ENCODE data around the gene BCAS3.

DNA sequence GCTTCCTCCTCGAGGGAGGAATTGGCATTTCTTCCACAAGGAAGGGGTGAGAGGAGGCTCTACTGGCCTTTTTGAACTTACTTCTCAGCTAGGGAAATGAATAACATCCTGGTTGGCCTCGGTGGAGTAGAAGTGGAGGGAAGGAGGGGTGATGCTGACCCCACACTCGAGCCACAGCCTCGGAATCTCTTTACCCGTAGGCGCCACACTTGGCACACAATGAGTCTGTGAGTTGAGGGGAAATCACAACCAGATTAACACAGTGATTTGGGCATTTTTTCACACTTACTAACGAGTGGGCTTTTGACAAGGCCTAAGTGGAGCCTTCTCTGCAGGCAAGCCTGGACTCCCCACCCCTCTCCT, 674.7 kb downstream of the BCAS3 start:
- TF ChIP-seq, protein P1, sequence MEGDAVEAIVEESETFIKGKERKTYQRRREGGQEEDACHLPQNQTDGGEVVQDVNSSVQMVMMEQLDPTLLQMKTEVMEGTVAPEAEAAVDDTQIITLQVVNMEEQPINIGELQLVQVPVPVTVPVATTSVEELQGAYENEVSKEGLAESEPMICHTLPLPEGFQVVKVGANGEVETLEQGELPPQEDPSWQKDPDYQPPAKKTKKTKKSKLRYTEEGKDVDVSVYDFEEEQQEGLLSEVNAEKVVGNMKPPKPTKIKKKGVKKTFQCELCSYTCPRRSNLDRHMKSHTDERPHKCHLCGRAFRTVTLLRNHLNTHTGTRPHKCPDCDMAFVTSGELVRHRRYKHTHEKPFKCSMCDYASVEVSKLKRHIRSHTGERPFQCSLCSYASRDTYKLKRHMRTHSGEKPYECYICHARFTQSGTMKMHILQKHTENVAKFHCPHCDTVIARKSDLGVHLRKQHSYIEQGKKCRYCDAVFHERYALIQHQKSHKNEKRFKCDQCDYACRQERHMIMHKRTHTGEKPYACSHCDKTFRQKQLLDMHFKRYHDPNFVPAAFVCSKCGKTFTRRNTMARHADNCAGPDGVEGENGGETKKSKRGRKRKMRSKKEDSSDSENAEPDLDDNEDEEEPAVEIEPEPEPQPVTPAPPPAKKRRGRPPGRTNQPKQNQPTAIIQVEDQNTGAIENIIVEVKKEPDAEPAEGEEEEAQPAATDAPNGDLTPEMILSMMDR (IDR thresholded peaks at IDR 0.05; ENCODE audit: poor library complexity, severe bottlenecking), result no peak
- TF ChIP-seq POLR2AphosphoS5 (IDR thresholded peaks at IDR 0.05) (no peak), TAF1 (IDR thresholded peaks at IDR 0.05; ENCODE audit: low read depth) (no peak), MXI1 (conservative IDR thresholded peaks at IDR 0.05; ENCODE audit: poor library complexity, severe bottlenecking) (no peak), SMC3 (conservative IDR thresholded peaks at IDR 0.05; ENCODE audit: poor library complexity) (no peak), EZH2 (IDR thresholded peaks at IDR 0.05; ENCODE audit: borderline replicate concordance, insufficient read depth, low read length, poor library complexity, severe bottlenecking) (no peak), EP300 (conservative IDR thresholded peaks at IDR 0.05; ENCODE audit: poor library complexity, severe bottlenecking) (no peak)
